Measurements from ENCODE around the gene ATL2.
"Not testable (repeated sequence)": the region's sequence is repeated elsewhere in the genome, so short reads cannot be mapped to it uniquely, and the experiment has no call there.

Gene ATL2

DNA sequence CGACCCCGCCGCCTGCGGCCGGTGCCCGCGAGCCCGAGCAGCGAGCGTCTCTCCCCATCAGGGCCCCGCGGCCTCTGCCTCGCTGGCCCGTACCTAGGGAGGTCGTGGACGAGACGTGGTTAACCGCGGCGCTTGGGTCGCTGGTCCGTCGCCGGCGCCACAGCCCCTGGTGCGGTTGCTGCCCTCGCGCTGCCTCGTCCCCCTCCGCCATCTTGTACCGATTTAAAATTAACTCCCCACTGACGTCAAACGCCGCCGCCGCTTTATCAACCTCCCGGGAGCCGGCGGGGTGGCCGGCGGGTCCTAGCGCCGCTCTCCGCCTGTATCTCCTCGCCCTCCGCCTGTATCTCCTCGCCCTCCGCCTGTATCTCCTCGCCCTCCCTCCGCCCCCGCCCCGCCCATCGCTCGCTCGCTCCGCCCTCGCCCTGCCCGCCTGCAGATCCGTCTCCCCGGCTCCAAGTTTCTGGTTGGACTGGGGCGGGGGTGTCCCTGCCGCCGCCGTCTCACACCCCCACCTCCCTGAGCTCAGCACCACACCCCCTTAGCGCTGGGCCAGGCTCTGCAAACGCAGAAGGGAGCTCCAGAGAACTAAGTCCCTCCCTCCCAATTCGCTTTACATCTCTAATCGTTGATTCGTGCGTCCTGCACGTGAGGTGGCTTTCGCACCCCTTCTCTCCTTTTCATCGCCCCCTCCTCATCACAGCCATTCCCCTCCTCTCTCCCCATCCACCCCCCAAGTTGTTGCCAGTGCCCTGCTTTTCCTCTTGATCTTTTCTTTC, at the start of gene ATL2:
Gene ATL2 (minus strand): TSS at position 224 of the 779 bp plus-strand sequence. CDS start 13 bp downstream, at position 211.
- DNase-seq = peak; percentile 96

DNA sequence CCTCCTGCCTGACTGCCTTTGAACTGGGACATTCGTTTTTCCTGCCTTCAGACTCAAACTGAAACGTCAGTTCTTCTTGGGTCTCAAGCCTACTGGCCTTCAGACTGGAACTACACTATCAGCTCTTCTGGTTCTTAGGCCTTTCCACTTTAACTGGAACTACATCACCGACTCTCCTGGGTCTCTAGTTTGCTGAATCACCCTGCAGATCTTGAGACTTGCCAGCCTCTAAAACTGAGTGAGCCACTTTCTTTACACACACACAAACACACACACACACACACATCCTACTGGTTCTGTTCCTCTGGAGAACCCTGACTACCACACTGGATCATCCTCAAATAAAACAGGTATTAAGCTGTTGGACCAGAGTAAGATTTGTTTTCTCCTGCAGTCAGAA, 46.7 kb upstream of the ATL2 start:
- DNase-seq = no peak

DNA sequence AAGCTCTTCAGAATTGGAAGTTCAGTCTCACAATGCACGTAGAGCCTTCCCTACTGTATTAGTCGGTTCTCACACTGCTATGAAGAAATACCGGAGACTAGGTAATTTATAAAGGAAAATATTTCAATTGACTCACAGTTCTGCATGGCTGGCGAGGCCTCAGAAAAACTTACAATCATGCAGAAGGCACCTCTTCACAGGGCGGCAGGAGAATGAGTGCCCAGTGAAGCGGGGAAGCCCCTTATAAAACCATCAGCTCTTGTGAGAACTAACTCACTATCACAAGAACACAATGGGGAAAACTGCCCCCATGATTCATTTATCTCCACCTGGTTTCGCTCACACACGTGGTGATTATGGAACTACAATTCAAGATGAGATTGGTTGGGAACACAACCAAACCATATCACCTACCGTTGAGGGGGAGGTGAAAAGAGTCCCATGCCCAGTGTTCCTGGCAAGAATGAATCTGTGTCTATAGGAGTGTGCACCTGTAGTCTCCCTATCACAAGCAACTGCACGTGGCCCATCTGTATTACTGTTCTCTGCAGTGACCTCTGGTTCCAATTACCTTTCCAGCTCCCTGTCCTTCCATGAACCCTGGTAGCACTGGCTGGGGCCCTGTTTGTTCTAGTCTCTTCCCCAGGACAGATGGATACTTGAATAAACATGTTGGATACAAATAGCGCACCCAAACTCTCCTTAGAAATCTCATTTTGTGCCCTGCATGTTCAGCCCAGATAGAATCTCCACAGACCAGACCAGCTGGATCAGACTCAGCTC, 44.4 kb upstream of the ATL2 start:
- DNase-seq = no peak

DNA sequence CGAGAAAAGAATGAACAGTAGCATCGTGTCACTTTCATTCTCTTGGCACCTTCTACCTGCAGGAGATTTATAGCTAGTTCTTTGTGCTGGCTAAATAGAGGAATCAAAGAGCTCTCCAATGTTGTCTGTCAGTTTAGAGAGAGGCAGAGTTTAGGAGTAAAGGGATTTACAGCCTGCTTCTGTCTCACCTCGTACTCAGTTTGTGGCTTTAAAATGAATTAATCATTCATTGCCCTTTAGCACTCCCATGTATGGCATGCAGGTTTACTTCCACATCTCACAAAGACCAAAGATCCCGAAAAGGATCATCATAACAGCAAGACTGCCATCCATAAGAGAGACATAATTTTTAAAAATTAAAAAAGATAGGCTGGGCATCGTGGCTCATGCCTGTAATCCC, 42.4 kb upstream of the ATL2 start:
- no peak for DNase-seq

DNA sequence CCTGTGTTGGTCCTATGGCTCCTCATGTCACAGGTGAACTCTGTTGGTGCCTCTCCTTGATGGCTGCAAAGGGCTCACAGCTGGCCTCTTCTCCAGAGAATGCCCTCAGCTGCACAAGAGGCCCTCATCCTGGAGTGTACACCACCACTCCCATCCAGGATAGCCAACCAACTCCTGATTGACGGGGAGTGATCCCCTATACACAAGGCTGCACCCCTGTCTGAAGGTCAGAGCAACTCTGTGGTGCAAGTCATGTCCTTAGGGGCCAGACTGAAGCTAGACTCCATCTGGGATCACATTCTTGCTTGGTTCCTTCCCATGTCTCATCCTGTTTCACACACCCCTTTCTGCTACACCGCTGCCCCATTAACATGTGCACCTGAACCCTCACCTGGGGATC, 41.7 kb upstream of the ATL2 start:
- no peak for DNase-seq

DNA sequence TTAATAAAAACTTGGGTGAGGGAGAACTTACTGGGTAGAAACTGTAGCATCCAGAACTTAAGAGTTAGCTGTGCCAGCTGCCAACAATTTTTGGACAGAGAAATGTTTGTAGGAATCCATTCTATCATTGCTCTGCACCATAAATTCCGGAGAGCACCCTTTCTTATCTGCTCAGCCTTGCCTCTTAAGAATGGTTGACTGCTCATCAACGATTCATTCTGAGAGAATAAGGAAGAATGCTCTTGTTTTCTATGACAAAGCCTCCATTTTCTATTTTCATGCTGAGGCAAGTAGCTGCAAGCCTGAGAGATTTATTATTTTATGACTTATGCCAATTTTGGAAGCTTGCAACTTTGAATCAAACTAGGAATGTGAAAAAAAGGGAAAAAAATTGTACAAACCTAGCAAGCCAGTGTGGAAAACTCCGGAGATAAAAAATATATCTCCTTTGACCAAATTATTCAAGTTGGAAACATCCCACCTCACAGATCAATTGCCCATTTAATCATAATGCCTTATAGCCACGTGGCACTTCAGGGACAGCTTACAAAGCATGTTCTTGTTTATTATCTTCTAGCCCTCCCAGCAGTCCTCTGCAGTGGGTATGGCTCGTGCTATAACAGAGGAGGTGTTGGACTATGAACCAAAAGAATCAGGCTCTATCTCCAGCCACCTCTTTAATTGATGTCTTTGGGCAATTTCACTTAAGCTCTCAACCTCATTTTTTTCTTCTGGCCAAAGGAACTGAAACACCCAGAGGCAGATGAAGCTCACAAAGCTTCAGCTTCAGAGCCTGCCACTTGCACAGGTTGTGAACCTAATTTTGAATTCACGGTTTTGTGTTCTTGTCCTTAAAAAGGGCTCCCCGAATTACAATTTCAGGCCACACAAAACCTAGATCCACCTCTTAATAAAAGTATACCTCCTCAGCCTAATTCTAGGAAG, 40.9 kb upstream of the ATL2 start:
- no peak for DNase-seq

DNA sequence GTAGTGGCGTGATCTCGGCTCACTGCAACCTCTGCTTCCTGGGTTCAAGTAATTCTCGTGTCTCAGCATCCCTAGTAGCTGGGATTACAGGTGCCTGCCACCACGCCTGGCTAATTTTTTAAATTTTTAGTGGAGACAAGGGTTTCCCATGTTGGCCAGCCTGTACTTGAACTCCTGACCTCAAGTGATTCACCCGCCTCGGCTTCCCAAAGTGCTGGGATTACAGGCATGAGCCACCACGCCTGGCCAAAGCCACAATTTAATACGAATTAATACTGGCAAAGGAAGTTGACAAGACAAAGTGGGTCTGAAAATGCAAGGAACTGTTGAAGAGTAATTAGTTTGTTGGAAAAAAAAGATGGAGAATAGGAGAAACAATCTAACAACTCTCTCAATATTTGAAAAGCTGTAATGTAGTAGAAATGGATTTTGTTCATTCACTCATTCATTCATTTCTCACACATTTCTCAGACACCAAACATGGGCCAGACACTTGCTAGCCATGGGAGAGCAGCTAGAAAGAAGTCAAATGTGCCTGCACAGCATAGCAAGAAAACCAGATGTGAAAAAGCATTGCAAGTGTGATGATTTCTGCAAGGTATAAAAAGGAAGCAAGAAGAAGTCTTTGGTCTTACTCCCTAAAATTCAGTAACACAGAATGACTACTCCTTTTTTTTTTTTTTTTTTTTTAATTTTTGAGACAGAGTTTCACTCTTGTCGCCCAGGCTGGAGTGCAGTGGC, 39.4 kb upstream of the ATL2 start:
- DNase-seq = no peak

DNA sequence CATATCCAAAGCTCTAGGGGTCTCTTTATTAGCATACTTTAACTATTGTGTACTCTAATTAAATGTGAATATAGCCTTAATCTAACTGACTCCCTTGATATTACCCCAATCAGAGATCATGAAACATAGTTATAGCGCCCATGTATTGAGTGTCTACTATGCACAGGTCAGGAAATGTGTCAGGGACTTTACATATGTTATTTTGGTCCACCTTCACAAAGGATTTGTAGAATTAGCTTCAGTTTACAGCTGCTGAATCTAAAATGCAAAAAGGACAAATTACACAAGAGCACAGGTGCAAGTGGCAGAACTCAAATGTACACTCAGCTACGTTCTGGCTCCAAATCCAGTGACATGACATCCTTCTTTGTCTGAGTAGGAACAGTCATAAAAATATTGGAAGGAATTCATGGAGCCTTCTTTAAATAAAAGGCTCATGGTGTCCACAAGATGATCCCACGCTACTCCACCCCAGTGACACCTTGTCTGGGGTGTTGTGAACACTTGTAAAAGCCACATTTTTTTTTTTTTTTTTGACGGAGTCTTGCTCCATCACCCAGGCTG, 38.7 kb upstream of the ATL2 start:
- no peak for DNase-seq

DNA sequence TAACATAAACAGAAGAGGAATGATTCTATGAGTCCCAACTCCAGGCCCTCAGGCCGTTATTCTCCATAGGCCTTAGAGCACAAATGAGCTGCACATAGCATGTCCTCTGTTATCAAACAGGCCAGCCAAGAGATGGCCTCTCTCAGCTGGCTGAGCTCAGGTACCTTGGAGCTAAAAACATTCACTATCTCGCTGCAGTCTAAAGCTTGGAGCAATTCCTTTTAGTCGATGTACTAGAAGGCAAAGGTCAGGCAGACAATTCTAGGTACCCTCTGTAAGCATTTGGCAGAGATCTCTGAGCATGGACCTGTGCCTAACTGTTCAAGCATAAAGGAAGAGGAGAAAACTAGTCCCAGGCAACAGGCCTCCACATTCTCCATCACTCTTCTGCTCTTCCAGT, 38.0 kb upstream of the ATL2 start:
- DNase-seq = no peak

DNA sequence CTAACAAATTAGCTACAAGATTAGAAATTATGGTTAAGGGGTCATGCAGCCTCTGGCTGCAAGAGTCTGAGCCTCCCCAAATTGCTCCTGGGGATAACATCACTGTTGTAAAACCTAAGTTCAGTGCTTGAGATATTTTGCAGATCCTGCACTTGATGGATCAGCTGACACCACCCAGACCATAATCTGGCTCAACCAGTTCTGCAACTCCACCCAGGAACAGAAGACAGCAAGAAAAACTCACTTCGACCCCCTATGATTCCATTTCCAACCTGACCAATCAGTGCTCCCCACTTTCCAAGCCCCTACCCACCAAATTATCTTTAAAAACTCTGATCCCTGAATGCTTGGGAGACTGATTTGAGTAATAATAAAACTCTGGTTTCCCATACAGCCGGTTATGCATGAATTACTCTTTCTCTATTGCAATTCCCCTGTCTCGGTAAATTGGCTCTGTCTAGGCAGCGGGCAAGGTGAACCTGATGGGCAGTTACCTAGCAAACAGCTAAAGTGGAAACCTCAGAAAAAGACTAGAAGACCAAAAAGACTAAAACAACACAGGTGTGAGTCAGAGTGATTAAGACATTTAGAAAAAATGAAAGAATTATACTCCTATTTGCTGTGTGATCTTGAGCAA, 35.3 kb upstream of the ATL2 start:
- DNase-seq = not testable (repeated sequence)

DNA sequence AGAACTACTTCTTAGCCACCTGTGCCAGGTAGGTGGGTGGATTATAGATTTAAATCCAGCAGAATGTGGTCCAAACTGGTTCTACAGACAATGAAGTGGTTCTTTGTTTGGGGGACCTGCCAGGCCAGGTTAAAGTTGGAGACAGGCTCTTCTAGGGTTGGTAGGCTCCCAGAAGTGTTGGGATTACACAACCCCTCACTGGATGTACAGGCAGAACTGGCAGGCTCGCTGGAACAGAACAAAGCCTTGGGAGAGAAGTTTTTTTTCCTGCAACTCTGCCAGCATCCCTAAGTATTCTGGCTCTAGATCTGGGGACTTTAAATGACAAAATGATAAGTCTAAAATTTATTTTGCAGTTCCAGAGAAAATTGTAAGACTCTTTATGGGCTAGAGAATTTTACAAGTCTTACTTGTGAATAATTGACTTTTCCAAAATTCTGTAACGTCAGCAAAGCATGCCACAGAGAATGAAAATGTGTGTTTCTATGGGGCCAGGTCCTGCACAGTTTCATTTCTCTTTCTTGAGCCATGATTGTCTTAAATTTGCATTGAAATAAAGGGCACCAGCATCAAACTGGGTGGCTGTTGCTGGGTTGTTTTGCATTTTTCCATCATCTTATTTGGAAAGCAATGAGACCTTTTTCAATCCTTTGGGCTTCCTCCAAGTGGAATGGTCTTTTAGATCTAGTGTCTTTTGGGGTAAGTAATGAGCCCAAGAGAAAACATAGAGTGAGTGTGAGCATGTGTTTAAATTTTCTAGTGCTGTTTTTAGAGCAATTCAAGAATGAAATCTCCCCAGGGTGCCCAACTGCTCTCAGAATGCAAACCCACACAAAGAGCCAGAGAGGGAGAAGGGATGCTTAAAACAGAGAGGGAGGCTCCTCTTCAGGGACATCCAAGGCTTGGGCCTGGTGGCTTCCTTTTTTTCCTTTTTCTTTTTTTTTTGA, 32.4 kb upstream of the ATL2 start:
- no peak for DNase-seq

DNA sequence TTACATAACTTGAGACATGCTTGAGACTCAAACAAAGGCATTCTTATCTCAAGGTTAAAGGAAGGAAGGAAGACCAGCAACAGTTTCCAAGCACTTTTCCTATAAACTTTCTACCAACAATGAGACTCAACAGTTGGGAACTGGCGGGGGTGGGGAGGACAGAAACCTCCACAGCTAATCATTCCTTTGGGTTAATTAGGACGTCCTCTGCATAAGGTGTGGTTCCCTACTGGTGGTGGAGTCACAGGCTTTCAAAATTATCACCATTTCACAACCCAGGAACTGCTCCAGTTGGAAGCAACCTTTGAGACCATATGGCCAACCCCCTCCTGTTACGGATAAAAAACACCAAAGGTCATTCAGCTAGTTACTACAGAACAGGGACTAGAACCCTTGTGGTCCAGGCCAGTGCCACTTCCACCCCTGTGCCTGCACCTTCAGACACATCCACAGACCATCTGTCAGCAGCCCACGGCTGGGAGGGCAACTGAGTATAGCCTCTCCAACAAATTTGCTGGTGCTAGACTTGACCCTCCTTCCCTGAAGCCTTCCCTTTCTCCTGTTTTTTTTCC, 30.1 kb upstream of the ATL2 start:
- DNase-seq = no peak

DNA sequence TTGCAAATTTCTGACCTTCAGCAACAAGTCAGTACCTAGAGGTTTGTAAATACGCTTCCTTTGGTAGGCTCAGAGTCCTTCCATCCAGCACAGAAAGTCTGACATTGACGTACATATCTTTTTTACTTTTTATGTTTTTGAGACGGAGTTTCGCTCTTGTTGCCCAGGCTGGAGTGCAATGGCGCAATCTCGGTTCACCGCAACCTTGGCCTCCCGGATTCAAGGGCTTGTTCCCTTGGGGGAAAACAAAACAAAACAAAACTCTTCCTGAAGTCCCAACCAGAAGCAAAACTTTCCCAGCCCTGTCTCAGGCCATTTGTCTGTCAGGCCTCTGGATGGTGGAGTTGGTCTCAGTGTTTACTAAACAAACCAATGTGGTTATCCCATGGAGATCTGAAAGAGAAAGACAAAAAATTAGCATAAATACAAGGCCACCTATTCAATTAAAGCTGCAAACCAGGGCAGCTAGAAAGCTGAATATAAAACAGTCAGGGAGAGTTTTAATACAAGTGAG, 29.6 kb upstream of the ATL2 start:
- no peak for DNase-seq

DNA sequence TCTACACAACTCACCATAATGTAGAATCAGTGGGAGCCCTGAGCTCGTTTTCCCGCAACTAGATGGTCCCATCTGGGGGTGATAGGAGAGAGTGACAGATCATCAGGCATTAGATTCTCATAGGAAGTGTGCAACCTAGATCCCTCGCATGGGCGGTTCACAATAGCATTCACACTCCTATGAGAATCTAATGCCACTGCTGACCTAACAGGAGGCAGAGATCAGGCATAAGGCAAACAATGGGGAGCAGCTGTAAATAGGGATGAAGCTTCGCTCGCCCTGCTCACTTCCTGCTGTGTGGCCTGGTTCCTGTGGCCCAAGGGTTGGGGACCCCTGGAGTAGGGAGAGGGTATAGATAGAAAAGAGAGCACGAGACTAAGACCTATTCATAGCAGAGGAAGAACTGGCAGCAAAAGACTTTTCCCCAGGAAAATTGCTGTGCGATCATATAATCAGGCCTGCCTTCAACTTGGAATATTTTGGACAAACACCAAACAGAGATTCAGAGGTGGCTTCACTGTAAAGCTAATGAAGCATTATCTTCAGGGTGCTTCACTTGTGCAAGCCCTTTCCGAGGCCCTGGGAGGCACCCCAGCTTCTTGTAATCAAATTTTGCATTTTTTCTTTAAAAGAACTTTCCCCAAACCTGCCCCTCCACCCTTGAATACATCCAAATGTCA, 29.0 kb upstream of the ATL2 start:
- no peak for DNase-seq

DNA sequence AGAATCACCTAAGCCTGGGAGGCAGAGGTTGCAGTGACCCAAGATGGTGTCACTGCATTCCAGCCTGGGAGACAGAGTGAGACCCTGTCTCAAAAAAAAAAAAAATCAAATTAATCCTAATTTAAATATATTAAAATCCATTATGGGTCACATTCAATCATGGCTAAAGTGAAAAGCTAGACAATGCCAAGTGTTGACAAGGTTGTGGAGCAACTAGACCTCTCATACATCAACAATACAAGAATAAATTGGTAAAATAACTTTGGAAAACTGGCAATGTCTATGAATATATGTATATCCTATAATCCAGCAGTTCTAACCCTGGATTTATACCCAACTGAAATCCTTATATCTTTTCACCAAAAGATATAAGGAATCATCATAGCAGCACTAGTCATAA, 23.4 kb upstream of the ATL2 start:
- no peak for DNase-seq

DNA sequence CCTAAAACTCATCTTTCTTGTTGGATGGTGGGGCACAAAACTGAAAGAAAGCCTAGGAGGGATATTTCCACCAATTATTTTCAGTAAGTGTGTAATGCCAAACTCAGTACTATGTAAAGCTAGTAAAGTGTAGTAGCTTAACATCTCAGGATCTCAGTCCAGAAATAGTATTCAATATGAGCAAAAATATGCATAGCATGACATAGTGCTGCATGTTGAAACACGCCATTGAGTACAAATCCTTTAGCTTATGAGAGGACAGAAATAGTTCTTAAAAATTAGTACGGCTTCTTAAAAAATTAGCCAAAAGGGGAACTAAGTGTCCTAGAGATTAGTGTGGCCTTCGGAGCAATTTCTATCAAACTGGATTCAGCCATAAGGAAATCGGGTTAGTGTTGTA, 21.7 kb upstream of the ATL2 start:
- DNase-seq = no peak

DNA sequence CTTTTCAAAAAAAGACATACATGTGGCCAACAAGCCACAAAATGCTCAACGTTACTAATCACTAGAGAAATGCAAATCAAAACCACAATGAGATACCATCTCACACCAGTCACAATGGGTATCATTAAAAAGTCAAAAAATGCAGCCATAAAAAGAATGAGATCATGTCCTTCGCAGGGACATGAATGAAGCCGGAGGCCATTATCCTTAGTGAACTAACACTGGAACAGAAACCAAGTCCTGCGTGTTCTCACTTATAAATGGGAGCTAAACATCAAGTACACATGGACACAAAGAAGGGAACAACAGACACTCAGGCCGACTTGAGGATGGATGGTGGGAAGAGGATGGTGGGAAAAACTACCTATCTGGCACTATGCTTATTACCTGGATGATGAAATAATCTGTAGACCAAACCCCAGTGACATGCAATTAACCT, 17.8 kb upstream of the ATL2 start:
- no peak for DNase-seq

DNA sequence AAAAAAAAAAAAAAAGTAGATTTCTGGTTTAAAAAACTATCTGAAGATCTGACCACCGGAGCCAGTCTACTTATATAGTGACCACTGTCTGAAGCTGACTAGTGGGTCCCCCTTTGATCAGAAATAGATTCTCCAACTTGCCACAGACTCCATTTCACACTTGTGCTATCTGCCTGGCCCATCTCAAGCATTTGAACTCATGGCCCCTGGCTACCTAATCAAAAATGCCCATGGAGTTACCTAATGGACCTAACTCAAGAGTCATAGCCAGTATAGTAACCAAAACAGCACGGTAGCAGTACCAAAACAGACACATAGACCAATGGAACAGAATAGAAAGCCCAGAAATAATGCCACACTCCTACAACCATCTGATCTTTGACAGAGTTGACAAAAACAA, 17.0 kb upstream of the ATL2 start:
- DNase-seq = no peak

DNA sequence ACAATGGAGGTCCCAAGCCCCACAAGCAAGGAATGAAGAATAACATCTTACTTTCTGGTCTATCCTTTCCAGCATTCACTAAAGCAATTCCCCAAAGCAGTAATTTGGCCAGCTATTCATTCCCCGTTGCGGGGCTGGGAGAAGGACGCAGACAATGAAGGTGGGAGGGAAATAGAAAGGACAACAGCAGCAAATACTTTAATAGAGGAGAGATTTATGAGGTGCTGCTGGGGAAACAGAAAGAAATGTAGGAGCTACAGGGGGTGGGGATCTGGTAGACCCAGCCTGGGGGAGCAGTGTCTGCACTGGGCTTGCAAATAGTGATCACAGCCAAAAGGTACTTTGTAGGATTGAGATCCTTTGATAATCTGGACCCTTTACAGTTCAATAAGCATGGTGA, 13.9 kb upstream of the ATL2 start:
- DNase-seq = no peak
